PC-9 (cell line): Measurements from ENCODE around the gene GFI1. TPM values are rescaled to one million over a fixed set of nuclear protein-coding genes. Genes with fewer than 3 reads are reported as not detected.
A peak's percentile ranks its signal among the peaks of the same experiment; 100 is the strongest.

ENCODE experiments used
- BruUV-seq: library from RNA; stranded (reverse); fragments of 400-500 nt; replicated peaks from 2 replicates; lab custom pipeline; 2021; lab: Mats Ljungman, UMichigan
- CTCF ChIA-PET: fragments of 300-600 bp; sonication (Branson Sonifier 250); formaldehyde crosslinking; loops from one replicate; lab custom pipeline; 2022; ENCODE audit warnings: antibody characterized with exemption; lab: Charles Lee
- POLR2A ChIA-PET: fragments of 300-600 bp; sonication (Branson Sonifier 250); formaldehyde crosslinking; loops from one replicate; lab custom pipeline; 2022; ENCODE audit warnings: antibody characterized with exemption; ENCODE audit not compliant: unreplicated experiment; lab: Charles Lee
- DNase-seq, 2 experiments: peaks; one replicate each; pipeline versions ENCODE4 v3.0.0 to v3.0.0-alpha.2; 2015 to 2022; ENCODE audit warnings: mixed read lengths in 1 of 2
- H2AFZ ChIP-seq: fragments of 200-600 bp; sonication (generic); 2 replicates; pipeline ENCODE4 v1.8.1; 2017; ENCODE audit warnings: antibody characterized with exemption
- H3F3A ChIP-seq: fragments of 200-600 bp; sonication (generic); 2 replicates; pipeline ENCODE4 v1.8.1; 2017; ENCODE audit warnings: antibody characterized with exemption, mild to moderate bottlenecking, low read depth; ENCODE audit not compliant: insufficient read depth
- H3K27ac ChIP-seq: fragments of 200-600 bp; sonication (generic); 2 replicates; pipeline ENCODE4 v1.6.1; 2016; ENCODE audit warnings: mixed run types
- H3K27me3 ChIP-seq: fragments of 200-600 bp; sonication (generic); 2 replicates; pipeline ENCODE4 v1.6.1; 2016; ENCODE audit warnings: low read depth, mixed run types; ENCODE audit not compliant: insufficient read depth
- H3K36me3 ChIP-seq: fragments of 200-600 bp; sonication (generic); 2 replicates; pipeline ENCODE4 v1.6.1; 2016; ENCODE audit warnings: low read depth, mixed run types
- H3K4me1 ChIP-seq: fragments of 200-600 bp; sonication (generic); replicated peaks from 2 replicates; pipeline ENCODE4 v1.6.1; 2016; ENCODE audit warnings: mixed run types; ENCODE audit not compliant: insufficient read depth
- H3K4me2 ChIP-seq: fragments of 200-600 bp; sonication (generic); 2 replicates; pipeline ENCODE4 v1.6.1; 2017; ENCODE audit warnings: mixed run types
- H3K4me3 ChIP-seq: fragments of 200-600 bp; sonication (generic); 2 replicates; pipeline ENCODE4 v1.6.1; 2016; ENCODE audit warnings: mixed run types
- H3K79me2 ChIP-seq: fragments of 200-600 bp; sonication (generic); 2 replicates; pipeline ENCODE4 v1.6.1; 2017; ENCODE audit warnings: low read depth, mixed run types
- H3K9me2 ChIP-seq: fragments of 200-600 bp; sonication (generic); 2 replicates; pipeline ENCODE4 v1.8.1; 2017; ENCODE audit warnings: mild to moderate bottlenecking; ENCODE audit not compliant: insufficient read depth
- H3K9me3 ChIP-seq: fragments of 200-600 bp; sonication (generic); 2 replicates; pipeline ENCODE4 v1.8.1; 2016; ENCODE audit warnings: low read depth; ENCODE audit not compliant: insufficient read depth
- H4K20me1 ChIP-seq: fragments of 200-600 bp; sonication (generic); 2 replicates; pipeline ENCODE4 v1.8.1; 2017; ENCODE audit not compliant: insufficient read depth
- EZH2 ChIP-seq: fragments of 200-600 bp; sonication (generic); IDR thresholded peaks from 2 replicates; pipeline ENCODE4 v1.8.0; 2017; ENCODE audit warnings: antibody characterized with exemption, low read depth
- intact Hi-C: fragments of 100-400 bp; cut with micrococcal nuclease; formaldehyde crosslinking; loops from one replicate; pipeline ENCODE4 v1.10.0; 2022; ENCODE audit not compliant: unreplicated experiment
- total RNA-seq: library from RNA; stranded (reverse); gene quantifications from 2 replicates; pipeline ENCODE4 v1.2.3, GENCODE V29; 2021
- TF ChIP-seq, protein P1 (sequence below): fragments of 200-600 bp; sonication (generic); conservative IDR thresholded peaks from 2 replicates; pipeline ENCODE4 v1.6.1; 2017; ENCODE audit warnings: mixed run types, antibody characterized with exemption, mild to moderate bottlenecking, moderate library complexity

The GFI1 gene
- total RNA-seq, 1 experiment from 2014 or later = 0.35 TPM

DNA sequence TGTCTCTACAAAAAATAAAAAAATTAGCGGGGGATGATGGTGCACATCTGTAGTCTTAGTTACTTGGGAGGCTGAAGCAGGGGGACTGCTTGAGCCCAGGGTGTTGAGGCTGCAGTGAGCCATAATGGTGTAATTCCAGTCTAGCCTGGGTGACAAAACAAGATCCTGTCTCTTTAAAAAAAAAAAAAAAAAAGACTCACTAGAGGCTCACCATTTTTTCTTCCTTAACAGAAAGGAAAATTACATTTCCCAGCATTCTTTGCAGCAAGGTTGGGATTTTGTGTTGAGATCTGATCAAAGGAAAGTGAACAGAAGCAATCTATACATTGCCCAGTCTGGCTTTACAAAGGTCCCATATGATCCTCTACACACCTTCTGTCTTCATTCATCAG lies 21.5 kb downstream of the GFI1 start:
- DNase-seq = no peak
- H4K20me1 ChIP-seq = no peaks in the 10 kb centered on the region
- BruUV-seq = no TSS peak
- ChIA-PET POLR2A (interaction anchor here (0.6 kb wide), 1 partner anchor 906 kb away, joined by 18 read pairs; no protein-coding TSS in a partner anchor), CTCF (no interaction called here)
- no peak for TF ChIP-seq EZH2
- TF ChIP-seq, protein P1, sequence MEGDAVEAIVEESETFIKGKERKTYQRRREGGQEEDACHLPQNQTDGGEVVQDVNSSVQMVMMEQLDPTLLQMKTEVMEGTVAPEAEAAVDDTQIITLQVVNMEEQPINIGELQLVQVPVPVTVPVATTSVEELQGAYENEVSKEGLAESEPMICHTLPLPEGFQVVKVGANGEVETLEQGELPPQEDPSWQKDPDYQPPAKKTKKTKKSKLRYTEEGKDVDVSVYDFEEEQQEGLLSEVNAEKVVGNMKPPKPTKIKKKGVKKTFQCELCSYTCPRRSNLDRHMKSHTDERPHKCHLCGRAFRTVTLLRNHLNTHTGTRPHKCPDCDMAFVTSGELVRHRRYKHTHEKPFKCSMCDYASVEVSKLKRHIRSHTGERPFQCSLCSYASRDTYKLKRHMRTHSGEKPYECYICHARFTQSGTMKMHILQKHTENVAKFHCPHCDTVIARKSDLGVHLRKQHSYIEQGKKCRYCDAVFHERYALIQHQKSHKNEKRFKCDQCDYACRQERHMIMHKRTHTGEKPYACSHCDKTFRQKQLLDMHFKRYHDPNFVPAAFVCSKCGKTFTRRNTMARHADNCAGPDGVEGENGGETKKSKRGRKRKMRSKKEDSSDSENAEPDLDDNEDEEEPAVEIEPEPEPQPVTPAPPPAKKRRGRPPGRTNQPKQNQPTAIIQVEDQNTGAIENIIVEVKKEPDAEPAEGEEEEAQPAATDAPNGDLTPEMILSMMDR = no peak
- no peaks in the 10 kb centered on the region for H3F3A ChIP-seq
- H3K9me3 ChIP-seq = no peaks in the 10 kb centered on the region
- H3K4me3 ChIP-seq = no peak overlapping the region
- H3K79me2 ChIP-seq = no peaks in the 10 kb centered on the region
- H3K4me2 ChIP-seq = no peak overlapping the region
- H3K27me3 ChIP-seq = no peaks in the 10 kb centered on the region
- H3K4me1 ChIP-seq = no peaks in the 10 kb centered on the region
- H3K9me2 ChIP-seq = no peaks in the 10 kb centered on the region
- intact Hi-C loops = no loop called here
- H3K36me3 ChIP-seq = no peaks in the 10 kb centered on the region
- no peak overlapping the region for H3K27ac ChIP-seq
- H2AFZ ChIP-seq = no peak overlapping the region

DNA sequence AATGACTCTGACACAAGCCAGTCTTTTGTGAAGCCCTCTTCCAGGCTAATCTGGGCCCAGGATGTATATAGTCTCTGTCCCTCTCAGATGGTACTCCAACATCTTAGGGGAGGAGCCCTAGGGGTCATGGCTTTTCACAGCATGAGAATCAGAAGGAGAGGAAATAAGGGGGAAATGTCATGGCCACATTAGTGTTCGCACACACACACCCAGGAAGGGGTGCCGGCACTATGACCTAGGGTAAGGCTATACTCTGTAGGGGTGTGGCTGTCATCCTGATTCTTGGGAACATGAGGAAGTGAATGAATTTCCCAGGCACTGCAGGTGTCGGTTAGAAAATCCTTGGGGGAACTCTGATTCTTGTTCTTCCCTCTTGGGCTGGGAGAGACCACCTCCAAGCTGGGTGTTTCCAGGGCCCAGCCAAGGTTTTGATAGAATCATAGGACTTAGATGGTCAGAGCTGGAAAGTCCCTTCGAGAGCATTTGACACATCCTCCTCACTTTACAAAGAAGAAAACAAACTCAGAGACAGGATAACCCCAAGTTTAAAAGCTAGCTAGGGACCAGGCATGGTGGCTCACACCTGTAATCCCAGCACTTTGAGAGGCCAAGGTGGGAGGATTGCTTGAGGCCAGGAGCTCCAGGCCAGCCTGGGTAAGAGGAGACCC lies 22.0 kb downstream of the GFI1 start:
- intact Hi-C loops = no loop called here
- no peak overlapping the region for H3K4me3 ChIP-seq
- H3K4me2 ChIP-seq = no peak overlapping the region
- DNase-seq = no peak
- H3K36me3 ChIP-seq = no peaks in the 10 kb centered on the region
- H4K20me1 ChIP-seq = no peaks in the 10 kb centered on the region
- TF ChIP-seq EZH2 = no peak
- TF ChIP-seq, protein P1 = no peak
- no peaks in the 10 kb centered on the region for H3K9me3 ChIP-seq
- ChIA-PET CTCF (no interaction called here), POLR2A (no interaction called here)
- no peaks in the 10 kb centered on the region for H3K27me3 ChIP-seq
- H2AFZ ChIP-seq = no peak overlapping the region
- H3F3A ChIP-seq = no peaks in the 10 kb centered on the region
- no TSS peak for BruUV-seq
- no peaks in the 10 kb centered on the region for H3K9me2 ChIP-seq
- H3K4me1 ChIP-seq = no peaks in the 10 kb centered on the region
- H3K27ac ChIP-seq = no peak overlapping the region
- H3K79me2 ChIP-seq = no peaks in the 10 kb centered on the region

DNA sequence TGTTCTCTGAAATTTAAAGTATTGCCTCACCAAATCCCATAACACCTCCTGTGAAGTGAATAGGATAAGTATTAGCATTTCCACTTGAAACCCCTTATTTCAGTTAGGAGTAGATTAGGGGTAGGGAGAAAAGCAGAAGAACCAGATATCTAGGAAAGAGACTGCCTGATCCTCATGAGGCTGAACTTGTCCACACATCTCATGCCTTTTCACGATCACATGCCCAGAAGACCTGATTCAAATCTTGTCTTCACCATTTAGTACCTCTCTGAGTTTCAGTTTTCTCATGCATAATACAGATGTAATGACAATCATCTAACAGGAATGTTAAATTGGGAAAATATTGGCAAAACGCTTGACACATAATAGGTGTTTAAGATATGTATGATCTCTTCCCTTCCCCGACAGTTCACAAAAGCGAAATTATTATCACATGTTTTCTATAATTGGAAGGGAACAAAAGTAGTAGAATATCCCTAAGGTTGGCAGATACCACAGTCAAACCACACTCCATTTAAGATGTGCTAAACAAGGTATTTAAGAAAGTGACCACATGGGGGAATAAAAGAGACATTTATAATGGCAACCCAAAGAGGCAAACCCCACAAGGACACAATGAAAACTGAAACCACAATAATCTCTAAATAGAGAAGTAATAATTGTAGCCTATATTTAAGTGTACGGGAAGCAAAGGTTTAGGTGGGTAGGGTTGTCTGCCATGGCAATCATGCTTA lies 25.2 kb downstream of the GFI1 start:
- no peak overlapping the region for H3K27ac ChIP-seq
- ChIA-PET POLR2A (no interaction called here), CTCF (no interaction called here)
- H3K27me3 ChIP-seq = no peaks in the 10 kb centered on the region
- no TSS peak for BruUV-seq
- no peaks in the 10 kb centered on the region for H3K36me3 ChIP-seq
- H3K4me1 ChIP-seq = no peaks in the 10 kb centered on the region
- H3K9me2 ChIP-seq = no peaks in the 10 kb centered on the region
- H3K79me2 ChIP-seq = no peaks in the 10 kb centered on the region
- H2AFZ ChIP-seq = no peak overlapping the region
- no peaks in the 10 kb centered on the region for H3F3A ChIP-seq
- no peaks in the 10 kb centered on the region for H4K20me1 ChIP-seq
- TF ChIP-seq, protein P1 = peak; percentile 27; the same call in 1 of the 2 replicates
- TF ChIP-seq EZH2 = no peak
- no peak for DNase-seq
- no peak overlapping the region for H3K4me2 ChIP-seq
- no peaks in the 10 kb centered on the region for H3K9me3 ChIP-seq
- H3K4me3 ChIP-seq = no peak overlapping the region
- intact Hi-C loops = no loop called here
